ENCODE data around the gene RMI1. TPM values are rescaled to one million over a fixed set of nuclear protein-coding genes. Genes with fewer than 3 reads are reported as not detected.
A peak's percentile ranks its signal among the peaks of the same experiment; 100 is the strongest.

Gene RMI1
- polyA plus RNA-seq, 1 donor (not counting 4 experiments of a cell fraction or from before 2014, with no cell fraction given) = 3.6 TPM

DNA sequence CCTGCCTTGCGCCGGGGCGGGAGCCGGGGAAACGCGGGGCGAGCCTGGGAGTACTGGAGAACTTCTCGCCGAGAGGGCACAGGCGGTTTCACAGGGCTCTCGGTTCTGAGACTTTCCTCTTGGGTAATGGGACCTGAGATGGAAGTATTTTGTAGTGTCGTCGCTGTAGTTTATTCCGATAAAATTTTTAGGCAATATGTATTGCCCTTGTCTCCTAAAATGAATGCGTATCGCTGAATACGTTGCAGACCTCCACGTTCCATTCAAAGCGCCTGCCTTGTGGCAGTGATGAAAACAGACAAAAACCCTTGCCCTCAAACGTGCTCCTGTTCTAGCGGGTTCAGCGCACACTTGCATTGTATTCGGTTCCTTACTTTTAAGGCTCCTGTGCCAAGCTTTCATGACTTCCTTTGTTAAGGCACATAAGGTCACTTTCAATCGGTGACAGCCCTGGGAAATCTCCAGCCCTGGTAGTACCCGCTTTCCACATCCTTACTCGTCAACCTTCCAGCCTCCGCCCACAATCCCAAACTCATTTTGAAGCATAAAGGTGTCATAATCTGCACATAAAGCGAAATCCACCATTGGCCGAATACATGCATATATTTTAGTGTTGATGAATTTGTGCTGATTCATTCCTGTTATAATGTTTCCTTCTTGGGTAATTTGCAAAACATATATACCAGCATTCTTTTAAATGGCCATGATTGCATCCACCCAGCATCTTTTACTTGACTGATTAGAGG, 694 bp downstream of the RMI1 start:
- peaks cover 19% of the 10 kb centered on the region for H3K4me1 ChIP-seq (ENCODE audit: control insufficient read depth, extremely low read depth, insufficient read depth, low read length)
- peak overlapping the region; percentile 62 for H2AFZ ChIP-seq (ENCODE audit: control insufficient read depth, low read length)
- H3K36me3 ChIP-seq (ENCODE audit: control insufficient read depth in 2 of 2, extremely low read depth in 1 of 2, insufficient read depth in 2 of 2, low read length in 2 of 2) = peaks cover under 1 to 11% of the 10 kb centered on the region in 2 experiments
- DNase-seq (ENCODE audit: low read depth, low spot score) (no peak), FAIRE-seq (peak; percentile 23)
- no peaks in the 10 kb centered on the region for H3K27me3 ChIP-seq (ENCODE audit: control insufficient read depth, extremely low read depth, insufficient read depth, low read length)
- H3K4me3 ChIP-seq (ENCODE audit: control insufficient read depth in 2 of 3, extremely low read depth in 1 of 3, insufficient read depth in 2 of 3, low read depth in 1 of 3, low read length in 3 of 3) = peak overlapping the region; percentile 65 to 97 (median 74)
- dilution Hi-C loops (cut with MboI; ENCODE audit: extremely low pct_ligation_motif_present, low sequenced_read_pairs) = no loop called here
- no peak for TF ChIP-seq EZH2 (IDR thresholded peaks at IDR 0.05; ENCODE audit: low read length)
- TF ChIP-seq, protein P1, sequence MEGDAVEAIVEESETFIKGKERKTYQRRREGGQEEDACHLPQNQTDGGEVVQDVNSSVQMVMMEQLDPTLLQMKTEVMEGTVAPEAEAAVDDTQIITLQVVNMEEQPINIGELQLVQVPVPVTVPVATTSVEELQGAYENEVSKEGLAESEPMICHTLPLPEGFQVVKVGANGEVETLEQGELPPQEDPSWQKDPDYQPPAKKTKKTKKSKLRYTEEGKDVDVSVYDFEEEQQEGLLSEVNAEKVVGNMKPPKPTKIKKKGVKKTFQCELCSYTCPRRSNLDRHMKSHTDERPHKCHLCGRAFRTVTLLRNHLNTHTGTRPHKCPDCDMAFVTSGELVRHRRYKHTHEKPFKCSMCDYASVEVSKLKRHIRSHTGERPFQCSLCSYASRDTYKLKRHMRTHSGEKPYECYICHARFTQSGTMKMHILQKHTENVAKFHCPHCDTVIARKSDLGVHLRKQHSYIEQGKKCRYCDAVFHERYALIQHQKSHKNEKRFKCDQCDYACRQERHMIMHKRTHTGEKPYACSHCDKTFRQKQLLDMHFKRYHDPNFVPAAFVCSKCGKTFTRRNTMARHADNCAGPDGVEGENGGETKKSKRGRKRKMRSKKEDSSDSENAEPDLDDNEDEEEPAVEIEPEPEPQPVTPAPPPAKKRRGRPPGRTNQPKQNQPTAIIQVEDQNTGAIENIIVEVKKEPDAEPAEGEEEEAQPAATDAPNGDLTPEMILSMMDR (optimal IDR thresholded peaks at IDR 0.05 in 1 of 3, IDR thresholded peaks at IDR 0.05 in 1 of 3, conservative IDR thresholded peaks at IDR 0.05 in 1 of 3; ENCODE audit: extremely low read depth in 1 of 3, insufficient read depth in 2 of 3, low read length in 3 of 3) = no peak
- H4K20me1 ChIP-seq (ENCODE audit: control insufficient read depth, extremely low read depth, insufficient read depth, low read length) = peaks cover 19% of the 10 kb centered on the region
- peak overlapping the region; percentile 88 for H3K4me2 ChIP-seq (ENCODE audit: control insufficient read depth, extremely low read depth, insufficient read depth, low read depth, low read length)
- no peaks in the 10 kb centered on the region for H3K9me3 ChIP-seq (ENCODE audit: control insufficient read depth, low read depth, low read length)
- peak overlapping the region; percentile 99 for H3K9ac ChIP-seq (ENCODE audit: control insufficient read depth, extremely low read depth, insufficient read depth, low read length)
- H3K79me2 ChIP-seq (ENCODE audit: control insufficient read depth, insufficient read depth, low read length) = peaks cover 79% of the 10 kb centered on the region
- no peaks in the 10 kb centered on the region for H3K9me1 ChIP-seq (ENCODE audit: control insufficient read depth, extremely low read depth, insufficient read depth, low read length)
- H3K27ac ChIP-seq (ENCODE audit: control insufficient read depth, insufficient read depth, low read length) = peak overlapping the region; percentile 98

DNA sequence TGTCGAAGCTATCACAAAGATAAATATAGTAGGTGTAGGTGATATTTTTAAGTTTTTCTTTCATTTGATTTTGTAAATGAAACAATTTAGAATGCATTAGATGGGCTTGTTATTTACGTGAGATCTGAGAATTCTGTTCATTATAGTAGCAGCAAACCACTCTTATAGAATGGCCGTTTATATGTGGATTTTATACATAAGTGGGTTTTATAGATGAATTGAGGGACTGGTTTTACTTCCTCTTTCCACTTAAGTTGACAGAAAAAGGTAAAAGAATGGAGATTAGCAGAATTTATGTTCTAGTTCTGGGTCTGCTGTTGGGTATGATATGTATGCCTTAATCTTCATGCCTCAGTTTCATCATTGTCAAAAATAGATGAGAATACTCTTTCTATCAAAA, 5.6 kb downstream of the RMI1 start:
- no peaks in the 10 kb centered on the region for H3K9me1 ChIP-seq (ENCODE audit: control insufficient read depth, extremely low read depth, insufficient read depth, low read length)
- no peak for FAIRE-seq
- peak overlapping the region; percentile 63 for H3K27ac ChIP-seq (ENCODE audit: control insufficient read depth, insufficient read depth, low read length)

More for the DNA sequence above, 5.6 kb downstream of the RMI1 start:
- no peaks in the 10 kb centered on the region for H3K9me3 ChIP-seq (ENCODE audit: control insufficient read depth, low read depth, low read length)
- no peak overlapping the region for H3K9ac ChIP-seq (ENCODE audit: control insufficient read depth, extremely low read depth, insufficient read depth, low read length)
- no peak for DNase-seq (ENCODE audit: low read depth, low spot score)
- TF ChIP-seq, protein P1 (optimal IDR thresholded peaks at IDR 0.05 in 1 of 3, IDR thresholded peaks at IDR 0.05 in 1 of 3, conservative IDR thresholded peaks at IDR 0.05 in 1 of 3; ENCODE audit: extremely low read depth in 1 of 3, insufficient read depth in 2 of 3, low read length in 3 of 3) = no peak
- TF ChIP-seq EZH2 (IDR thresholded peaks at IDR 0.05; ENCODE audit: low read length) = no peak
- peaks cover 43% of the 10 kb centered on the region for H3K79me2 ChIP-seq (ENCODE audit: control insufficient read depth, insufficient read depth, low read length)
- no peak overlapping the region for H3K4me2 ChIP-seq (ENCODE audit: control insufficient read depth, extremely low read depth, insufficient read depth, low read depth, low read length)
- no peaks in the 10 kb centered on the region for H3K27me3 ChIP-seq (ENCODE audit: control insufficient read depth, extremely low read depth, insufficient read depth, low read length)
- no peak overlapping the region for H3K4me3 ChIP-seq (ENCODE audit: control insufficient read depth in 2 of 3, extremely low read depth in 1 of 3, insufficient read depth in 2 of 3, low read depth in 1 of 3, low read length in 3 of 3)
- H3K4me1 ChIP-seq (ENCODE audit: control insufficient read depth, extremely low read depth, insufficient read depth, low read length) = peaks cover 13% of the 10 kb centered on the region
- no peaks in the 10 kb centered on the region for H3K36me3 ChIP-seq (ENCODE audit: control insufficient read depth in 2 of 2, extremely low read depth in 1 of 2, insufficient read depth in 2 of 2, low read length in 2 of 2)
- no peaks in the 10 kb centered on the region for H4K20me1 ChIP-seq (ENCODE audit: control insufficient read depth, extremely low read depth, insufficient read depth, low read length)
- dilution Hi-C loops (cut with MboI; ENCODE audit: extremely low pct_ligation_motif_present, low sequenced_read_pairs) = no loop called here
- H2AFZ ChIP-seq (ENCODE audit: control insufficient read depth, low read length) = no peak overlapping the region

Measured in keratinocyte (primary cell).